ENCODE data around the gene CALML6. TPM values are rescaled to one million over a fixed set of nuclear protein-coding genes. Genes with fewer than 3 reads are reported as not detected.

Gene CALML6
- total RNA-seq, 1 experiment from 2014 or later = 1.9 TPM

- TF ChIP-seq HMGXB4 (CRISPR knock-in tag; IDR thresholded peaks at IDR 0.05) (no peak), SMAD3 (CRISPR knock-in tag; IDR thresholded peaks at IDR 0.05; ENCODE audit: borderline replicate concordance) (no peak), MYBL2 (CRISPR knock-in tag; IDR thresholded peaks at IDR 0.05) (no peak), ESRRA (CRISPR knock-in tag; IDR thresholded peaks at IDR 0.05; ENCODE audit: borderline replicate concordance) (no peak), MAX (CRISPR knock-in tag; IDR thresholded peaks at IDR 0.05) (no peak)
These were observed 11.3 kb downstream of the CALML6 start (continued) for GRCh38 chr1:1926346-1926811.

DNA sequence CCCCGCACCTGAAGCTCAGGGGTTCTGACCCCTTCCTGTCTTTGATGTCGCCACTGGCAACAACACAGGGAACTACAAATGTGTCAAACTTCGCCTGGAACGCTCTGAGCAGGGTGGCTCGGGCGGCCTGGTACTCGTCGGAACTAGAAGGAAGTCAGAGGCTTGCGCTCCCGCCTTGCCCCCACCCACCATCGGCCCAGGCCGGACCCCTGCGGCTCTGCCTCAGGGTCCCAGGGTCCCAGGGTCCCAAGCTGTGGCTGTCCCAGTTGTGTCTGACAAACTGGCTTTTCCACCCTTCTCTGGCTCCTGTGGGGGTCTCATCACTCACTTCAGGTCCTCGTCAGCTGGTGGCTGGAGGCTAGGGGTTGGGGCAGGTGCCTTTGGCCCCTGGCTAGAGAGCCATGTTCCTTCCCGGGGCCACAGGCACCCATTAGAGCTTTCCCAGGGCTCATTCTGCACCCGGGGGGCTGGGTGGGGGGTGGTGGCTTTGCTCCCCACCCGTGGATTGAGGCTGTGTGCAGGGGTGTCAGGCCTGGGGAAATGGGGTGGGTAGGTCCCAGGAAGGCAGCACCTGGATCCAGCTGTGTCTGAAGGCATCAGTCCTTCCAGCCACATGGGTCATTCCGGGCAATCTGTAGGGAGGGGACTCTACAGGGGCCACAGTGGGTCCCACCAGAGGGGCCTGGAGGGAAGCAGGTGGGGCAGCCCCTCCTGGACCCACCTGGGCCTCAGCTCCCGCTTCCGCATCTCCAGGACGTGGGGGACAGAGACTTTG lies 12.0 kb downstream of the CALML6 start:
- ChIA-PET POLR2A (no interaction called here), CTCF (interaction anchor here (0.7 to 2.0 kb wide), 4 partner anchors 17 to 120 kb away, joined by 3 to 6 read pairs (median 4); no protein-coding TSS in a partner anchor)
- no peaks in the 10 kb centered on the region for H3K36me3 Mint-ChIP-seq
- DNase-seq (ENCODE audit: low spot score) (no peak), ATAC-seq (no peak)
- no peaks in the 10 kb centered on the region for H3K4me1 Mint-ChIP-seq
- no peak overlapping the region for H3K4me3 Mint-ChIP-seq
- H3K27ac Mint-ChIP-seq = no peak overlapping the region
- no peaks in the 10 kb centered on the region for H3K27me3 Mint-ChIP-seq (ENCODE audit: low read depth)
- peaks cover 4% of the 10 kb centered on the region for H3K9me3 Mint-ChIP-seq
- TF ChIP-seq, protein P1, sequence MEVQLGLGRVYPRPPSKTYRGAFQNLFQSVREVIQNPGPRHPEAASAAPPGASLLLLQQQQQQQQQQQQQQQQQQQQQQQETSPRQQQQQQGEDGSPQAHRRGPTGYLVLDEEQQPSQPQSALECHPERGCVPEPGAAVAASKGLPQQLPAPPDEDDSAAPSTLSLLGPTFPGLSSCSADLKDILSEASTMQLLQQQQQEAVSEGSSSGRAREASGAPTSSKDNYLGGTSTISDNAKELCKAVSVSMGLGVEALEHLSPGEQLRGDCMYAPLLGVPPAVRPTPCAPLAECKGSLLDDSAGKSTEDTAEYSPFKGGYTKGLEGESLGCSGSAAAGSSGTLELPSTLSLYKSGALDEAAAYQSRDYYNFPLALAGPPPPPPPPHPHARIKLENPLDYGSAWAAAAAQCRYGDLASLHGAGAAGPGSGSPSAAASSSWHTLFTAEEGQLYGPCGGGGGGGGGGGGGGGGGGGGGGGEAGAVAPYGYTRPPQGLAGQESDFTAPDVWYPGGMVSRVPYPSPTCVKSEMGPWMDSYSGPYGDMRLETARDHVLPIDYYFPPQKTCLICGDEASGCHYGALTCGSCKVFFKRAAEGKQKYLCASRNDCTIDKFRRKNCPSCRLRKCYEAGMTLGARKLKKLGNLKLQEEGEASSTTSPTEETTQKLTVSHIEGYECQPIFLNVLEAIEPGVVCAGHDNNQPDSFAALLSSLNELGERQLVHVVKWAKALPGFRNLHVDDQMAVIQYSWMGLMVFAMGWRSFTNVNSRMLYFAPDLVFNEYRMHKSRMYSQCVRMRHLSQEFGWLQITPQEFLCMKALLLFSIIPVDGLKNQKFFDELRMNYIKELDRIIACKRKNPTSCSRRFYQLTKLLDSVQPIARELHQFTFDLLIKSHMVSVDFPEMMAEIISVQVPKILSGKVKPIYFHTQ (CRISPR knock-in tag; IDR thresholded peaks at IDR 0.05) = no peak
- TF ChIP-seq NR1H2 (CRISPR knock-in tag; IDR thresholded peaks at IDR 0.05) (no peak), MLX (CRISPR knock-in tag; IDR thresholded peaks at IDR 0.05) (no peak), E2F1 (CRISPR knock-in tag; IDR thresholded peaks at IDR 0.05) (no peak), JAZF1 (CRISPR knock-in tag; IDR thresholded peaks at IDR 0.05) (no peak), SP1 (CRISPR knock-in tag; conservative IDR thresholded peaks at IDR 0.05) (no peak), ZNF532 (CRISPR knock-in tag; IDR thresholded peaks at IDR 0.05; ENCODE audit: borderline replicate concordance) (no peak), ZBTB43 (CRISPR knock-in tag; IDR thresholded peaks at IDR 0.05) (no peak), NFYB (CRISPR knock-in tag; conservative IDR thresholded peaks at IDR 0.05; ENCODE audit: low read depth) (no peak), ELF4 (CRISPR knock-in tag; IDR thresholded peaks at IDR 0.05; ENCODE audit: low read depth) (no peak), TEAD4 (CRISPR knock-in tag; IDR thresholded peaks at IDR 0.05) (no peak), OVOL2 (CRISPR knock-in tag; IDR thresholded peaks at IDR 0.05; ENCODE audit: borderline replicate concordance) (no peak)
- TF ChIP-seq, protein P2, sequence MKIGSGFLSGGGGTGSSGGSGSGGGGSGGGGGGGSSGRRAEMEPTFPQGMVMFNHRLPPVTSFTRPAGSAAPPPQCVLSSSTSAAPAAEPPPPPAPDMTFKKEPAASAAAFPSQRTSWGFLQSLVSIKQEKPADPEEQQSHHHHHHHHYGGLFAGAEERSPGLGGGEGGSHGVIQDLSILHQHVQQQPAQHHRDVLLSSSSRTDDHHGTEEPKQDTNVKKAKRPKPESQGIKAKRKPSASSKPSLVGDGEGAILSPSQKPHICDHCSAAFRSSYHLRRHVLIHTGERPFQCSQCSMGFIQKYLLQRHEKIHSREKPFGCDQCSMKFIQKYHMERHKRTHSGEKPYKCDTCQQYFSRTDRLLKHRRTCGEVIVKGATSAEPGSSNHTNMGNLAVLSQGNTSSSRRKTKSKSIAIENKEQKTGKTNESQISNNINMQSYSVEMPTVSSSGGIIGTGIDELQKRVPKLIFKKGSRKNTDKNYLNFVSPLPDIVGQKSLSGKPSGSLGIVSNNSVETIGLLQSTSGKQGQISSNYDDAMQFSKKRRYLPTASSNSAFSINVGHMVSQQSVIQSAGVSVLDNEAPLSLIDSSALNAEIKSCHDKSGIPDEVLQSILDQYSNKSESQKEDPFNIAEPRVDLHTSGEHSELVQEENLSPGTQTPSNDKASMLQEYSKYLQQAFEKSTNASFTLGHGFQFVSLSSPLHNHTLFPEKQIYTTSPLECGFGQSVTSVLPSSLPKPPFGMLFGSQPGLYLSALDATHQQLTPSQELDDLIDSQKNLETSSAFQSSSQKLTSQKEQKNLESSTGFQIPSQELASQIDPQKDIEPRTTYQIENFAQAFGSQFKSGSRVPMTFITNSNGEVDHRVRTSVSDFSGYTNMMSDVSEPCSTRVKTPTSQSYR (CRISPR knock-in tag; IDR thresholded peaks at IDR 0.05) = no peak
